Purkinje cell (primary cell): Measurements from ENCODE around the gene RBM10. TPM values are rescaled to one million over a fixed set of nuclear protein-coding genes. Genes with fewer than 3 reads are reported as not detected.

Experiments
- polyA plus RNA-seq: library from polyadenylated mRNA; unstranded; fragments of >200 nt; fragmentation: Nextera tagmentation; gene quantifications from 2 replicates; pipeline ENCODE4 v1.2.1, GENCODE V29; 2014

Gene RBM10
- polyA plus RNA-seq: 3.1 and 3.5 TPM in 2 replicates

GRCh38 chrX:47144626-47145394 is at the start of gene RBM10, which contains the start of gene NDUFB11:
Gene RBM10, plus strand, starts transcription at chrX:47145221. Its CDS starts 2,261 bp downstream, at chrX:47147482.
Gene NDUFB11, minus strand, starts transcription at chrX:47144702. Its CDS starts 23 bp downstream, at chrX:47144679.

GRCh38 chrX:47193475-47194193 is 48.6 kb downstream of the RBM10 start, which contains the start of gene UBA1:
Gene UBA1, plus strand, starts transcription at chrX:47193829. Its CDS starts 4,974 bp downstream, at chrX:47198803.

GRCh38 chrX:47218280-47218919 is 73.4 kb downstream of the RBM10 start, which contains the start of gene CDK16:
Gene CDK16, plus strand, starts transcription at chrX:47218681. Its CDS starts 4,877 bp downstream, at chrX:47223558.

GRCh38 chrX:47232803-47233332 is 87.8 kb downstream of the RBM10 start, which contains the start of gene USP11:
Gene USP11, plus strand, starts transcription at chrX:47233009. Its CDS starts 35 bp downstream, at chrX:47233044.

Other genes with a start within 250 kb of the RBM10 start
- 0.46 and 1.4 TPM in 2 replicates for gene JADE3, start 232.8 kb upstream of the RBM10 start, polyA plus RNA-seq
- 9.6 and 21.0 TPM in 2 replicates for gene RGN, start 66.8 kb upstream of the RBM10 start, polyA plus RNA-seq
- 115 and 168 TPM in 2 replicates for gene NDUFB11, start 519 bp upstream of the RBM10 start, polyA plus RNA-seq
- gene UBA1, start 48.6 kb downstream of the RBM10 start, polyA plus RNA-seq: 66.3 and 88.7 TPM in 2 replicates
- 20.9 and 51.1 TPM in 2 replicates for gene CDK16, start 73.5 kb downstream of the RBM10 start, polyA plus RNA-seq
- 57.6 and 71.1 TPM in 2 replicates for gene USP11, start 87.8 kb downstream of the RBM10 start, polyA plus RNA-seq
- gene ZNF157, start 225.4 kb downstream of the RBM10 start, polyA plus RNA-seq: 0.17 TPM in 1 of 2 replicates, not detected in the other